Keratinocyte (primary cell): ENCODE measurements around the gene KIAA1217. TPM values are rescaled to one million over a fixed set of nuclear protein-coding genes. Genes with fewer than 3 reads are reported as not detected.

Source experiments
- DNase-seq: peaks from one replicate; pipeline ENCODE4 v3.0.0-alpha.2; 2011; ENCODE audit warnings: low read depth, missing footprints, low spot score
- FAIRE-seq: peaks from 2 replicates; lab custom pipeline; 2011; peaks lifted over from hg19 to GRCh38; lab: Jason Lieb, UNC
- H2AFZ ChIP-seq: 2 replicates; pipeline ENCODE4 v1.6.0; 2012; ENCODE audit warnings: low read length, control low read depth, inconsistent platforms; ENCODE audit not compliant: control insufficient read depth
- H3K27ac ChIP-seq: 2 replicates; pipeline ENCODE4 v1.5.1; 2011; ENCODE audit warnings: low read length; ENCODE audit not compliant: control insufficient read depth, insufficient read depth
- H3K27me3 ChIP-seq: 3 replicates; pipeline ENCODE4 v1.6.0; 2011; ENCODE audit warnings: low read length; ENCODE audit not compliant: control insufficient read depth, insufficient read depth; ENCODE audit errors: extremely low read depth
- H3K36me3 ChIP-seq, 2 experiments: 2 replicates in 1 of 2; 3 replicates in 1 of 2; pipeline ENCODE4 v1.5.1; 2011; ENCODE audit warnings: low read length in 2 of 2, mild to moderate bottlenecking in 1 of 2; ENCODE audit not compliant: control insufficient read depth in 2 of 2, insufficient read depth in 2 of 2; ENCODE audit errors: extremely low read depth in 1 of 2
- H3K4me1 ChIP-seq: 3 replicates; pipeline ENCODE4 v1.5.1; 2011; ENCODE audit warnings: low read length; ENCODE audit not compliant: control insufficient read depth, insufficient read depth; ENCODE audit errors: extremely low read depth
- H3K4me2 ChIP-seq: 3 replicates; pipeline ENCODE4 v1.6.0; 2011; ENCODE audit warnings: low read depth, low read length; ENCODE audit not compliant: control insufficient read depth, insufficient read depth; ENCODE audit errors: extremely low read depth
- H3K4me3 ChIP-seq, 3 experiments: fragments of 200-600 bp in 1 of 3; sonication (generic) in 1 of 3; 2 replicates in 2 of 3; 3 replicates in 1 of 3; pipeline ENCODE4 v1.5.1; 2011 to 2016; ENCODE audit warnings: low read length in 3 of 3, mild to moderate bottlenecking in 3 of 3, control low read depth in 2 of 3, inconsistent platforms in 1 of 3, low read depth in 1 of 3, mixed read lengths in 1 of 3, mixed run types in 1 of 3, moderate library complexity in 1 of 3; ENCODE audit not compliant: control insufficient read depth in 2 of 3, insufficient read depth in 2 of 3; ENCODE audit errors: extremely low read depth in 1 of 3
- H3K79me2 ChIP-seq: 2 replicates; pipeline ENCODE4 v1.6.0; 2012; ENCODE audit warnings: low read length; ENCODE audit not compliant: control insufficient read depth, insufficient read depth
- H3K9ac ChIP-seq: 3 replicates; pipeline ENCODE4 v1.6.0; 2011; ENCODE audit warnings: low read length; ENCODE audit not compliant: control insufficient read depth, insufficient read depth; ENCODE audit errors: extremely low read depth
- H3K9me1 ChIP-seq: 3 replicates; pipeline ENCODE4 v1.6.0; 2011; ENCODE audit warnings: low read length; ENCODE audit not compliant: control insufficient read depth, insufficient read depth; ENCODE audit errors: extremely low read depth
- H3K9me3 ChIP-seq: 2 replicates; pipeline ENCODE4 v1.5.1; 2012; ENCODE audit warnings: low read depth, low read length; ENCODE audit not compliant: control insufficient read depth
- H4K20me1 ChIP-seq: 3 replicates; pipeline ENCODE4 v1.6.0; 2011; ENCODE audit warnings: low read length; ENCODE audit not compliant: control insufficient read depth, insufficient read depth; ENCODE audit errors: extremely low read depth
- CTCF ChIP-seq, 3 experiments: IDR thresholded peaks in 1 of 3; conservative IDR thresholded peaks in 1 of 3; optimal IDR thresholded peaks in 1 of 3; 2 replicates in 2 of 3; 3 replicates in 1 of 3; pipeline versions ENCODE3 to v1.5.1; 2011; ENCODE audit warnings: low read length in 3 of 3, mild to moderate bottlenecking in 3 of 3, moderate library complexity in 2 of 3, control low read depth in 1 of 3, inconsistent platforms in 1 of 3; ENCODE audit not compliant: insufficient read depth in 2 of 3; ENCODE audit errors: extremely low read depth in 1 of 3
- EZH2 ChIP-seq: IDR thresholded peaks from one replicate; pipeline ENCODE4 v1.6.1; 2012; ENCODE audit warnings: inconsistent platforms, mild to moderate bottlenecking, low read length, moderate library complexity
- dilution Hi-C: fragments of 300-500 bp; cut with MboI; formaldehyde crosslinking; loops from one replicate; pipeline ENCODE4 v1.7.0; 2020; ENCODE audit warnings: low sequenced_read_pairs; ENCODE audit not compliant: extremely low pct_ligation_motif_present
- polyA minus RNA-seq, 3 experiments: library from RNA; depleted of rRNA, polyadenylated mRNA; stranded (reverse); fragments of >200 nt; gene quantifications; 1 replicate in 1 of 3; 2 replicates in 1 of 3; 3 replicates in 1 of 3; pipeline ENCODE4 v1.2.3, GENCODE V29; 2011
- polyA plus RNA-seq, 5 experiments: library from polyadenylated mRNA; depleted of rRNA in 3 of 5; stranded (reverse) in 3 of 5; stranded (forward) in 1 of 5; unstranded in 1 of 5; fragments of >200 nt; gene quantifications; 1 replicate in 1 of 5; 2 replicates in 3 of 5; 3 replicates in 1 of 5; pipeline versions ENCODE4 v1.2.1 to v1.2.3, GENCODE V29; 2011 to 2012; ENCODE audit warnings: missing spikeins in 2 of 5, low read depth in 1 of 5, low replicate concordance in 1 of 5

The KIAA1217 gene
- polyA plus RNA-seq (8.0 to 12.6 TPM (median 10.4 TPM) in 3 replicates), polyA minus RNA-seq (18.5 to 31.6 TPM (median 27.2 TPM) in 3 replicates)
- polyA plus RNA-seq (2011; ENCODE audit: low read depth) = 23.1 TPM
- polyA plus RNA-seq (2011; cell fraction: cytosol; rRNA removed) = 7.7 and 9.0 TPM in 2 replicates
- 50.6 and 52.0 TPM in 2 replicates for polyA plus RNA-seq (2011; cell fraction: nucleus; rRNA removed)
- 11.9 and 14.5 TPM in 2 replicates for polyA plus RNA-seq (2012; ENCODE audit: low replicate concordance)
- polyA minus RNA-seq (2011; cell fraction: cytosol; rRNA and poly(A)+ RNA removed) = 9.4 TPM
- 25.2 and 61.7 TPM in 2 replicates for polyA minus RNA-seq (2011; cell fraction: nucleus; rRNA and poly(A)+ RNA removed)

GRCh38 chr10:24208661-24209431, at the start of gene KIAA1217:
Gene KIAA1217 (plus strand): TSS chr10:24209138. CDS start chr10:24209194, 56 bp downstream.
- Histone ChIP-seq H3K79me2 (no peaks in the 10 kb centered on the region), H4K20me1 (no peaks in the 10 kb centered on the region), H3K9me3 (no peaks in the 10 kb centered on the region), H3K9me1 (no peaks in the 10 kb centered on the region), H3K9ac (peak within 1 kb of the TSS; percentile 77), H3K4me1 (peaks cover 24% of the 10 kb centered on the region), H3K4me2 (peak within 1 kb of the TSS; percentile 86), H3K4me3 (peak within 1 kb of the TSS; percentile 14 to 81 (median 73)), H3K27me3 (no peaks in the 10 kb centered on the region), H2AFZ (peak within 1 kb of the TSS; percentile 77), H3K27ac (peak within 1 kb of the TSS; percentile 37), H3K36me3 (no peaks in the 10 kb centered on the region)
- TF ChIP-seq EZH2 = no peak
- no peak for TF ChIP-seq CTCF (optimal IDR thresholded peaks at IDR 0.05 in 1 of 3, IDR thresholded peaks at IDR 0.05 in 1 of 3, conservative IDR thresholded peaks at IDR 0.05 in 1 of 3; ENCODE audit: extremely low read depth in 1 of 3, insufficient read depth in 2 of 3, low read length in 3 of 3)
- DNase-seq (no peak), FAIRE-seq (no peak)
- dilution Hi-C loops = no loop called here

- H3K9me1 ChIP-seq = no peaks in the 10 kb centered on the region
- H3K9me3 ChIP-seq = no peaks in the 10 kb centered on the region
- TF ChIP-seq EZH2 = no peak
- no peak for TF ChIP-seq CTCF (optimal IDR thresholded peaks at IDR 0.05 in 1 of 3, IDR thresholded peaks at IDR 0.05 in 1 of 3, conservative IDR thresholded peaks at IDR 0.05 in 1 of 3; ENCODE audit: extremely low read depth in 1 of 3, insufficient read depth in 2 of 3, low read length in 3 of 3)
- H3K4me3 ChIP-seq = no peak overlapping the region
- no peaks in the 10 kb centered on the region for H3K79me2 ChIP-seq
- no peak overlapping the region for H2AFZ ChIP-seq
- H3K4me2 ChIP-seq = no peak overlapping the region
- dilution Hi-C loops = no loop called here
- FAIRE-seq = peak; percentile 9
- H3K27me3 ChIP-seq = no peaks in the 10 kb centered on the region
- H3K36me3 ChIP-seq = no peaks in the 10 kb centered on the region
- H3K9ac ChIP-seq = no peak overlapping the region
- DNase-seq = no peak
- H4K20me1 ChIP-seq = no peaks in the 10 kb centered on the region
- H3K27ac ChIP-seq = no peak overlapping the region
- no peaks in the 10 kb centered on the region for H3K4me1 ChIP-seq
Measured at GRCh38 chr10:24162206-24162985, 46.5 kb upstream of the KIAA1217 start.
